HFFc6 (cell line): ENCODE data around the gene IFNK. TPM values are rescaled to one million over a fixed set of nuclear protein-coding genes. Genes with fewer than 3 reads are reported as not detected.

ENCODE experiments used
- DNase-seq: peaks from one replicate; pipeline ENCODE4 v3.0.0-alpha.2; 2018
- H3K27ac Mint-ChIP-seq: 2 replicates; pipeline ENCODE4 v1.8.0; 2020; ENCODE audit warnings: mild to moderate bottlenecking, mixed read lengths
- H3K27me3 Mint-ChIP-seq: 2 replicates; pipeline ENCODE4 v1.8.0; 2021; ENCODE audit warnings: mild to moderate bottlenecking, moderate library complexity, mixed read lengths; ENCODE audit not compliant: insufficient read depth
- H3K36me3 Mint-ChIP-seq: 2 replicates; pipeline ENCODE4 v1.8.0; 2021; ENCODE audit warnings: low read depth, mixed read lengths
- H3K4me1 Mint-ChIP-seq: 2 replicates; pipeline ENCODE4 v1.8.0; 2020; ENCODE audit warnings: low read depth, mixed read lengths
- H3K4me3 Mint-ChIP-seq: 2 replicates; pipeline ENCODE4 v1.8.0; 2020; ENCODE audit warnings: mild to moderate bottlenecking, moderate library complexity, mixed read lengths
- H3K9me3 Mint-ChIP-seq: 2 replicates; pipeline ENCODE4 v1.8.0; 2020; ENCODE audit warnings: mild to moderate bottlenecking, mixed read lengths
- CTCF ChIP-seq: fragments of 200-600 bp; sonication (generic); IDR thresholded peaks from 2 replicates; pipeline ENCODE4 v1.5.0; 2021; ENCODE audit warnings: antibody characterized with exemption, mild to moderate bottlenecking
- total RNA-seq, 6 experiments: library from RNA; stranded (reverse); fragmentation: NEBNext Ultra II Directional; extraction: Animal tissue kit (Norgen Biotek cat#: 25700); gene quantifications; 2 replicates in 1 of 6; 3 replicates in 5 of 6; pipeline ENCODE4 v1.2.3, GENCODE V29; 2021

IFNK gene
- total RNA-seq, 6 experiments from 2014 or later, result not detected

GRCh38 chr9:27538647-27539046 lies 14.6 kb downstream of the IFNK start:
- no peaks in the 10 kb centered on the region for H3K36me3 Mint-ChIP-seq
- no peak overlapping the region for H3K27ac Mint-ChIP-seq
- DNase-seq, result no peak
- H3K9me3 Mint-ChIP-seq, result no peaks in the 10 kb centered on the region
- no peak for TF ChIP-seq CTCF
- peaks cover 26% of the 10 kb centered on the region for H3K4me1 Mint-ChIP-seq
- peaks cover 7% of the 10 kb centered on the region; the same call in 1 of the 2 replicates for H3K27me3 Mint-ChIP-seq
- no peak overlapping the region for H3K4me3 Mint-ChIP-seq

GRCh38 chr9:27539479-27540441 lies 15.7 kb downstream of the IFNK start:
- no peaks in the 10 kb centered on the region; the same call in 1 of the 2 replicates for H3K27me3 Mint-ChIP-seq
- no peaks in the 10 kb centered on the region for H3K36me3 Mint-ChIP-seq
- no peaks in the 10 kb centered on the region for H3K9me3 Mint-ChIP-seq
- DNase-seq, result peak; percentile 50
- TF ChIP-seq CTCF, result no peak
- peak overlapping the region; percentile 70 for H3K27ac Mint-ChIP-seq
- H3K4me1 Mint-ChIP-seq, result peaks cover 26% of the 10 kb centered on the region
- peak overlapping the region; percentile 41 for H3K4me3 Mint-ChIP-seq

- H3K36me3 Mint-ChIP-seq, result no peaks in the 10 kb centered on the region
- TF ChIP-seq CTCF, result no peak
- no peaks in the 10 kb centered on the region for H3K27me3 Mint-ChIP-seq
- H3K4me3 Mint-ChIP-seq, result no peak overlapping the region
- H3K27ac Mint-ChIP-seq, result no peak overlapping the region
- H3K9me3 Mint-ChIP-seq, result no peaks in the 10 kb centered on the region
- DNase-seq, result no peak
- H3K4me1 Mint-ChIP-seq, result peaks cover 26% of the 10 kb centered on the region
Measured at GRCh38 chr9:27540502-27540901, 16.4 kb downstream of the IFNK start.

- no peak overlapping the region for H3K27ac Mint-ChIP-seq
- DNase-seq, result no peak
- no peaks in the 10 kb centered on the region for H3K9me3 Mint-ChIP-seq
Measured at GRCh38 chr9:27541740-27542139, 17.6 kb downstream of the IFNK start.

GRCh38 chr9:27542508-27542907 lies 18.4 kb downstream of the IFNK start:
- no peaks in the 10 kb centered on the region for H3K27me3 Mint-ChIP-seq
- H3K4me1 Mint-ChIP-seq, result peaks cover 26% of the 10 kb centered on the region
- no peaks in the 10 kb centered on the region for H3K9me3 Mint-ChIP-seq
- no peak overlapping the region for H3K27ac Mint-ChIP-seq
- no peak for DNase-seq
- no peak overlapping the region for H3K4me3 Mint-ChIP-seq
- TF ChIP-seq CTCF, result no peak
- no peaks in the 10 kb centered on the region for H3K36me3 Mint-ChIP-seq

More at GRCh38 chr9:27541740-27542139, 17.6 kb downstream of the IFNK start:
- H3K4me1 Mint-ChIP-seq, result peaks cover 26% of the 10 kb centered on the region
- H3K4me3 Mint-ChIP-seq, result no peak overlapping the region
- no peaks in the 10 kb centered on the region for H3K27me3 Mint-ChIP-seq
- no peaks in the 10 kb centered on the region for H3K36me3 Mint-ChIP-seq
- TF ChIP-seq CTCF, result no peak
